UCSD-AML1 (cell line): ENCODE measurements around the gene ZBTB25.

Experiments
- DNase-seq: peaks from one replicate; lab custom pipeline; 2025; ENCODE audit not compliant: unreplicated experiment; lab: John Stamatoyannopoulos, UW

Gene ZBTB25

GRCh38 chr14:64478634-64479250 lies 24.9 kb downstream of the ZBTB25 start:
- DNase-seq, result no peak

GRCh38 chr14:64476438-64476837 lies 27.2 kb downstream of the ZBTB25 start:
- DNase-seq, result no peak

- no peak for DNase-seq
Measured at GRCh38 chr14:64475585-64476273, 27.9 kb downstream of the ZBTB25 start.

- DNase-seq, result no peak
Measured at GRCh38 chr14:64474698-64475097, 28.9 kb downstream of the ZBTB25 start.

- DNase-seq, result no peak
Measured at GRCh38 chr14:64474041-64474440, 29.6 kb downstream of the ZBTB25 start.

- DNase-seq, result no peak
Measured at GRCh38 chr14:64468451-64468850, 35.2 kb downstream of the ZBTB25 start.

DNA sequence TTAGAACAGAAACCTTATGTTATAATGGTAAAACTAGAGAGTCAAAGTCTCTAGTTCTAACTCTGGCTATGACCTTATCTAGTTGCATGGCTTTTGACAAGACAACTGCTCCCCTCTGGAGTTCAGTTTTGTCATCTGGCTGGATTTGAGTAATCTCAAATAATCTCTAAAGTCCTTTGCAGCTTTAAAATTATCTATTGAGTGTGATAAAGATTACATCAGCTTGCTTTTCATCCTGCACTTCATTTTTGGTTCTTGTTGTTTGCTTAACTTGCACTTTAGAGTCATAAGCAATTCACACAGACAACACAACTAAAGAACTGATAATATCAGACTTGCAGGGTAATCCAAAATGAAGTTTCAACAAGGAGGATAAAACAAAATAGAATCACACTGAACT lies 36.1 kb downstream of the ZBTB25 start:
- no peak for DNase-seq

DNA sequence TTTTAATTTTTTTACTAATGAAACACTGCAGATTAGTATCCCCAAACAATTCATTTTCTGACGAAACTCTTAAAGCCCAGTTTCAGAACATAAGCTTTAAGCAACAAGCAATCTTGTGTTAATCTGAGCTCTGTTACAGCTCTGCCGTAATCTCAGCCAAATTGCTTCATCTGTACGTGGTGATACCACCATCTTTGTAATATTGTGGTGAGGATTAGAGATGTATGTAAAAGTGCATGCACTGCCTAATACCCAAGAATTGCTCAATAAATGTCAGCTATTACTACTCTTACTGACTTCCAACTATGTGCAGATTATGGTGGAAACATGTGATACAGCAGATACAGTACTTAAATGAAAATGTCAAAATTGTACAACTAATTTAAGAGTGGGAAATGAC lies 36.5 kb downstream of the ZBTB25 start:
- DNase-seq, result no peak

GRCh38 chr14:64465831-64466554 lies 37.6 kb downstream of the ZBTB25 start:
- no peak for DNase-seq

DNA sequence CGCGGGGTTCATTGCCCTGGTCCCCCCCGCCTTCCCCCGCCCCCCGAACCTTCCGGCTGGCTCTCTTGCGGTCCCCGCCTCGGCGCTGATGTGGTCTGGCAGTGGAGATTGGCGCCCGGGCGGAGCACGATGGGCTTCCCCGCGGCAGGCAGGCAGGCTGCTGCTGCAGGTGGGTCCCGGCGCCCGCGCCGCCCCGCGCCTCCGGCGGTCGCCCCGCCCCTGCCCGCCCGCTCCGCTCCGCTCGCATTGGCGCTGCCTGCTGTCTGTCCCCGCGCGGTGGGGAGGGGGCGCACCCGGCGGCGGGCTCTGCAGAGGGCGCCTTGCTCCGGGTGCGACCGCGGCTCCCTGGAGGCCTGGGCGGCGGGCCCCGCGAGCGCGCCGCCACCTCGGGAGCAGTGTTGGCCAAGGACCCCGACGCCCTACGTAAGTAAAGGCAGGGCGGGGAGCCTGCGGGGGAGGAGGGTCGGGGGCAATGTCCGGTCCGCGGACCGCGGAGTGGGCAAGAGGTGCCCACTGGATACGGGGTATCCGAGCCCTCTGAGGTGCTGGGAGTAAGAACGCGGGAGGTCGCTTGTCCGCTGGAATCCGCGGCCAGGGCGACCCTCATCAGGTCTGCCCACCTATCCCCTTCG lies 38.3 kb downstream of the ZBTB25 start, which contains the start of gene AKAP5:
Gene AKAP5, plus strand, starts transcription at position 309 of the 632 bp plus-strand sequence. CDS start 2,896 bp downstream, outside the sequence.
- peak; percentile 59 for DNase-seq

GRCh38 chr14:64464651-64465050 lies 39.0 kb downstream of the ZBTB25 start:
- DNase-seq, result no peak

- no peak for DNase-seq
Measured at GRCh38 chr14:64463873-64464272, 39.8 kb downstream of the ZBTB25 start.

GRCh38 chr14:64463195-64463594 lies 40.4 kb downstream of the ZBTB25 start:
- DNase-seq, result no peak

- DNase-seq, result no peak
Measured at GRCh38 chr14:64461221-64461620, 42.4 kb downstream of the ZBTB25 start.

DNA sequence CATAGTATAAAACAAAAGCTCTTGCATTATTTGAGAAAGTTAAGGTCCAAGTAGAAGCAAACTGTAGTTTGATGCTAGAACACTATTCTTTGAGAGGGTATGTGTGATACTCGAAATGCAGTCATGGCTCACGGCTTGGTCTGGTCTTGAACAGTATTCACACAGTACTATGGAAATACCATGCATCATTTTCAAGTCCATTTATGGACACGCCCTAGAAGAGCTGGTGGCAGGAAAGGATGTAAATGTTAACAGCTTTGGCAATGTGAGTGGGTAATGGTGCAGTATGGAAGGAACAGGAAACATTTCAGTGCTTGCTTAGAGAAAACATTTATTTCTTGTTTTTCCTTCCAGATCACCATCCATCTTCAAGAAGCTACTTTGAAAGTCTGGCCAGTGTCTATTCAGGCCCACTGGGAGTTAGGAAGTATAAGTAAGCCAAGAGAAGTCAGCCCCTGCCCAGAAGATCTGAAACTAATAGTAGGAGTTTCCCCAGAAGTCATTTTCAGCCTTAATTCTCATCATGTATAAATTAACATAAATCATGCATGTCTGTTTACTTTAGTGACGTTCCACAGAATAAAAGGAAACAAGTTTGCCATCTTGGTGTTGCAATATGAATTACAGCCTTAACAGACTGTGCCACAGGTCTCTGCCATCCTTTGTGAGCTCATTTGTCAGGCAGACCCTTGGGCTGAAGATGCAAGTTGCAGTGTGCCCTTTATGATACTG lies 44.1 kb downstream of the ZBTB25 start:
- no peak for DNase-seq

- no peak for DNase-seq
Measured at GRCh38 chr14:64454671-64455070, 49.0 kb downstream of the ZBTB25 start.

- no peak for DNase-seq
Measured at GRCh38 chr14:64450255-64450654, 53.4 kb downstream of the ZBTB25 start.

DNA sequence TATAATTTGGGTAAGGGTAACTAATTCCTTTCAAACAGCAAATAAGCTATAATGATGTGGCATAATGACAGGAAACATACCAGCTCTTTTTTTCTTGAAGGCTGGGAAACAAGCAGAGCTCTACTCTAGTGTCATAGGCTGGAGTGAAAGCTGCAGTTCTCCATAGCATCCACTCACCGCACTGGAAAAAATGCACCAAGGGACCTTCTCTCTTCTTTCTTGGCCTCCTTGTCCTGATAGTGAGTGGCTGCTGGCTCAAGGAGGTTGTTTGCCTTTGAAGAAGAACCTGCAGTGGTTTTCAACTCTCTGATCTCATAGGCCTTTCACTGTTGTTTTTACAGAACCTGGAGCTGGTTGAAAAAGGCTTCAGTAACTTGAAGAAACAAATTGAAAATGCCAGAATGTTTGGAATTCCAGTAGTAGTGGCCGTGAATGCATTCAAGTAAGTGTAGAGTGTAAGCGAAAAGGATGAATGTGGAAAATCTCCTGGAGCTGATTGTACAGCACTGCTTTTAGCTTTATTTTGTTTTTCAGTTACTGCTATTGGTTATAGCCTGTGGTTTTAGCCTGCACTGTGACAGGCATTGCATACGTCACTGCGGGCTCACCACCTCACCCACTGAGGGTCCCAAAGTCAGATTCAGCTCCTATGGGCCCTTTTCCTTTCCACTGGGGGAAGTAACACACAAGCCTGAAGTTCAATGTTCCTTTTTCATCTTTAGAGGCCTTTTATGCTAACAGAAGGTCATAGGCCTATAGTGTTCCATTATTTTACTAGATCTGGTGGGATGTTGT lies 55.6 kb downstream of the ZBTB25 start:
- DNase-seq, result no peak

DNA sequence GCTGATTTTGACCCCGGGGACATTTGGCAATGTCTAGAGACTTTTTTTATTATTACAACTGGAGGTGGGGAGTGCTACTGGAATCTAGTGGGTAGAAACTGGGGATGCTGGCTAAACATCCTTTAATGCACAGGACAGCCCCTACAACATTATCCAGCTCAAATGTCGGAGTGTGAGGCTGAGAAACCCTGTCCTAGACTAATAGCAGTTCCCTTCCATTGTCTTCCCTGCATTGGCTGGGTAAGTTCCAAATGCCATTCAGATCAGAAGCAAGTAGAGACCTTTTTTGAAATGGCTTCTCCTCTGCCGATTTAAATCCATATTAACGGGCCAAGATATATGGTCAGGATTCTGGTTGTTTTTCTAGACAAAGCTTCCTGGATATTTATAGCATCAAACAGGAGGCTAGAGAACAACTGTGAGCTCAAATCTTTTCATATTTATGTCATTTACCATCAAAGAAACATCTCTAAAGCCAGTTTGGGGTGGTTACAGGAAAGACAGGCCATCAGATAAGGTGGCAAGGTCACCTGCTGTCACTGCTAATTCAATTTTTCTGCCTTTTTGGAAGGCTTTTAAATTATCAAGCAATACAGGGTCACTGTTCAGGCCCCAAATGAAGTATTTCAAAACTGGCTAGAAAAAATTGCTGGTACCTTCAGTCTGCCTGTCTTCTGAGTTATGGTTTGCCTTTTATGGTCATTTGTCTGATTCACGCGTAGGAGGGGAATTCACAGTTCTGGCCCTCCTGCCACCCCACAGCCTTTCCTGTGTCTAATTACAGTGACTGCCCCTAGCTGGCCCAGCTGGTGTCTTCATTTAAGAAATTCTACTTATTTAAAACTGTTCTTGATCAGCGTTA lies 58.4 kb downstream of the ZBTB25 start:
- no peak for DNase-seq
